Stimulated activated CD8-positive, alpha-beta memory T cell treated with anti-CD3 and anti-CD28 coated beads, Interleukin-12 subunit alpha, Interleukin-12 subunit beta, amount 100 ng/mL, for 24 hours (primary cell): ENCODE measurements around the gene ADCK1.
"Not testable (repeated sequence)": the region's sequence is repeated elsewhere in the genome, so short reads cannot be mapped to it uniquely, and the experiment has no call there.

Experiments used
- DNase-seq: peaks from one replicate; pipeline ENCODE4 v3.0.0-alpha.2; 2020; ENCODE audit errors: extremely low read depth

ADCK1 gene

GRCh38 chr14:77903221-77903620, 103.3 kb downstream of the ADCK1 start:
- no peak for DNase-seq

DNA sequence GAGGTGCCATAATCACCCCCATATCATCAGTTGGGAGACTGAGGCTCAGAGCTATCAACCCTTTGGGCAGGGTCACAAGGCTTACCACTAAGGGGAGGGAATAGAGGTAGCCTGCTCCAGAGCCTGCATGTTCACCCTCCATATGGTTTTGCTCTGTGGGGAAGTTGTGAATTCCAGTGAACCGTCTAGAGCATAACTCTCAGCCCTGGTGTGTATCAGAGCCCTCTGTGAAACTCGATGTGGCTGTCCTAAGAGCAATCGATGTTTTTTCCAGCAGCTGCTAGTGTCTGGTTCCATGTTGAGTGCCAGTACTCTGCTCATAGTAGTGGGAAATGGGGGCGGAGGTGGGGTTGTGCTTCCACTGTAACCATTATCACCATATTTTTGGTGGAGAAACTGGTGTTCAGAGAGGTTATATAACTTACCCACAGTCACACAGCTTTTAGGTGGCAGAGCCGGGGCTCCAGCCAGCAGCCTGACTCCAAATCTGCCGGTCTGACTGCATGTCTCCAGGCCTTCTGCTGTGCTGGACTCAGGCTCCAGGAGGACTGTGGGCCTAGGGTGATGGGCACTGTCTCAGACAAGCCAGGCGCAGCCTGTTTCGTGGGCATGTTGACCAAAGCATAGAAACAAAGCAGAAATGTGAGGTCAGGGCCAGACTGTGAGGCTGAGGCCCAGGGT, 104.2 kb downstream of the ADCK1 start:
- DNase-seq = no peak

- DNase-seq = no peak
These were observed 106.5 kb downstream of the ADCK1 start for GRCh38 chr14:77906446-77906845.

DNA sequence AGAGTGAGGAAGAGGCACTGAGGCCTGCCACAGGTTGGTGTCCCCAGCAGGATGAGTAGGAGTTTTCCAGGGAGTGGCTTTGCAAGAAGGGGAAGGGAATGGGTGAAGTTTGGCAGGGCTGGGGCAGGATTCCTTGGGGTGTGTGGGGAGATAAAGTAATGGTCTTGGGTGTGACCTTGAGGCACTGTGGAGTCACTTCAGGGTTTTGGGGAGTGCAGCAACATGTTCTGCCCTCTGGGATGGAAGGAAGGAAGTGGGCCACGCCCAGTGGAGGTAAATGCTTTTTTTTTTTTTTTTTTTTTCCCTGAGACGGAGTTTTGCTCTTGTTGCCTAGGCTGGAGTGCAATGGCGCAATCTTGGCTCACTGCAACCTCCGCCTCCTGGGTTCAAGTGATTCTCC, 108.9 kb downstream of the ADCK1 start:
- no peak for DNase-seq

- DNase-seq = no peak
These were observed 110.0 kb downstream of the ADCK1 start for GRCh38 chr14:77909911-77910310.

GRCh38 chr14:77910506-77910905, 110.6 kb downstream of the ADCK1 start:
- DNase-seq = no peak

GRCh38 chr14:77911356-77911755, 111.4 kb downstream of the ADCK1 start:
- DNase-seq = no peak

GRCh38 chr14:77912754-77913556, 113.0 kb downstream of the ADCK1 start:
- DNase-seq = no peak

GRCh38 chr14:77914073-77914721, 114.3 kb downstream of the ADCK1 start:
- DNase-seq = no peak

- DNase-seq = not testable (repeated sequence)
These were observed 115.5 kb downstream of the ADCK1 start for GRCh38 chr14:77915390-77915789.

- no peak for DNase-seq
These were observed 117.7 kb downstream of the ADCK1 start for GRCh38 chr14:77917491-77918201.

DNA sequence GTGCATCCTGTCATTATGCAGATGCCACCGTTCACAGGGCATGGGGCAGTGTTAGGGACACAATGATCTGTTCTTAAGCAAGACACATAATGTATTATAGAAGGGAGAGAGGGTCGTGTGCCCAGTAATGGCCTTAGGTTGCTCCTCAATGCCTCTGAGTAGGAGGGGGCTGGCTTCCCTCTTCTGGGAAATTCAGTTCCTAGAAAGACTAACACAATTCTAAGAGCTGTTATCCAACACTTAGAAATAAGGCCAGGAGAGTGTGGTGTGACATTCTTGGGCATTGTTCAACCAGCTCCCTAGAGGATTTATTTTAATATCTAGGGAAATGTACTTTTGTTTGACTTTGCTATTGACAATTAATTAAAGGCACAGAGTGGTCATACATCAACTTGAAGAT, 118.5 kb downstream of the ADCK1 start:
- no peak for DNase-seq

DNA sequence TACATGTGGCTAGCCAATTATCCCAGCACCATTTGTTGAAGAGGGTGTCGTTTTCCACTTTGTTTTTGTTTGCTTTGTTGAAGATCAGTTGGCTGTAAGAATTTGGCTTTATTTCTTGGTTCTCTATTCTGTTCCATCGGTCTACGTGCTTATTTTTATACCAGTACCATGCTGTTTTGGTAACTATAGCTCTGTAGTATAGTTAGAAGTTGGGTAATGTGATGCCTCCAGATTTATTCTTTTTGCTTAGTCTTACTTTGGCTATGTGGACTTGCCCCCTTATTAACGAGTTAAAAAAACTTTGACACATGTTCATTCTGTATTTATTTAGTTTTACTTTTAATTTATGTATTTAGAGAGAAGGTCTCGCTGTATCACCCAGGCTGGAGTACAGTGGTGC, 120.4 kb downstream of the ADCK1 start:
- no peak for DNase-seq

- no peak for DNase-seq
These were observed 121.9 kb downstream of the ADCK1 start for GRCh38 chr14:77921818-77922217.

GRCh38 chr14:77923131-77923936, 123.4 kb downstream of the ADCK1 start:
- no peak for DNase-seq

- no peak for DNase-seq
These were observed 124.4 kb downstream of the ADCK1 start for GRCh38 chr14:77924141-77924948.

- no peak for DNase-seq
These were observed 127.0 kb downstream of the ADCK1 start for GRCh38 chr14:77926942-77927341.

- no peak for DNase-seq
These were observed 131.5 kb downstream of the ADCK1 start for GRCh38 chr14:77931441-77931840.

- DNase-seq = no peak
These were observed 136.3 kb downstream of the ADCK1 start for GRCh38 chr14:77936138-77936639.

DNA sequence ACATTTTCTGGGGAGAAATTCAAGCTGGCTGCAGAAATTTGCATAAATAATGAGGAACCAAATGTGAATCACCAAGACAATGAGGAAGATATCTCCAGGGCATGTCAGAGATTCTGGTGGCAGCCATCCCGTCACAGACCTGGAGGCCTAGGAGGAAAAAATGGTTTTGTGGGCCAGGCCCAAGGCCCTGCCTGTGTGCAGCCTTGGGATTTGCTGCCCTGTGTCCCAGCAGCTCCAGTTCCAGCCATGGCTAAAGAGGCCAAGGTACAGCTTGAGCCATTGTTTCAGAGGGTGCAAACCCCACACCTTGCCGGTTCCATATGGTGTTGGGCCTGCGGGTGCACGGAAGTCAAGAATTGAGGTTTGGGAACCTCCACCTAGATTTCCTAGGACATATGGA, 147.5 kb downstream of the ADCK1 start:
- DNase-seq = no peak
